RWPE2 (cell line): ENCODE measurements around the gene BMP8A.
A peak's percentile ranks its signal among the peaks of the same experiment; 100 is the strongest.
"Not testable (repeated sequence)": the region's sequence is repeated elsewhere in the genome, so short reads cannot be mapped to it uniquely, and the experiment has no call there.

Experiments used
- ATAC-seq: fragments of 200-7000 bp; cut with Tn5 transposase; 3 replicates; pipeline ENCODE4 v1.9.1; 2021; ENCODE audit warnings: low read depth
- DNase-seq: peaks from one replicate; pipeline ENCODE4 v3.0.0-alpha.2; 2020; ENCODE audit warnings: low spot score
- H3K27ac ChIP-seq: fragments of 450-650 bp; 2 replicates; pipeline ENCODE4 v1.5.1; 2017; ENCODE audit warnings: mild to moderate bottlenecking; ENCODE audit not compliant: poor library complexity, severe bottlenecking
- H3K27me3 ChIP-seq: fragments of 250-450 bp; sonication (Bioruptor Pico); 2 replicates; pipeline ENCODE4 v1.5.1; 2021; ENCODE audit warnings: mild to moderate bottlenecking, moderate library complexity; ENCODE audit not compliant: insufficient read depth, poor library complexity, severe bottlenecking
- H3K36me3 ChIP-seq: fragments of 250-450 bp; sonication (Bioruptor Pico); 2 replicates; pipeline ENCODE4 v1.5.1; 2020; ENCODE audit warnings: low read depth, mild to moderate bottlenecking, moderate library complexity
- H3K4me1 ChIP-seq: fragments of 250-450 bp; sonication (Bioruptor Pico); 2 replicates; pipeline ENCODE4 v1.5.1; 2021; ENCODE audit warnings: mild to moderate bottlenecking, moderate library complexity; ENCODE audit not compliant: insufficient read depth, poor library complexity, severe bottlenecking
- H3K4me3 ChIP-seq: fragments of 250-450 bp; sonication (Bioruptor Pico); 2 replicates; pipeline ENCODE4 v1.5.1; 2021; ENCODE audit warnings: mild to moderate bottlenecking, moderate library complexity; ENCODE audit not compliant: severe bottlenecking
- H3K9me3 ChIP-seq: fragments of 250-450 bp; sonication (Bioruptor Pico); 2 replicates; pipeline ENCODE4 v1.5.1; 2021; ENCODE audit warnings: mild to moderate bottlenecking, moderate library complexity; ENCODE audit not compliant: severe bottlenecking
- CTCF ChIP-seq: fragments of 450-650 bp; IDR thresholded peaks from one replicate; pipeline ENCODE4 v1.5.1; 2017; ENCODE audit warnings: mild to moderate bottlenecking, moderate library complexity; ENCODE audit not compliant: poor library complexity, severe bottlenecking

BMP8A gene

GRCh38 chr1:39516841-39517240 is 25.4 kb downstream of the BMP8A start:
- DNase-seq, H3K9me3 ChIP-seq, ATAC-seq, H3K36me3 ChIP-seq, H3K4me3 ChIP-seq, H3K4me1 ChIP-seq, H3K27me3 ChIP-seq, H3K27ac ChIP-seq: not testable (repeated sequence)

GRCh38 chr1:39517936-39518335 is 26.5 kb downstream of the BMP8A start:
- H3K27me3 ChIP-seq, H3K27ac ChIP-seq, DNase-seq, H3K9me3 ChIP-seq, H3K4me3 ChIP-seq, H3K36me3 ChIP-seq, ATAC-seq, H3K4me1 ChIP-seq: not testable (repeated sequence)

- DNase-seq, H3K4me3 ChIP-seq, H3K27ac ChIP-seq, H3K9me3 ChIP-seq, H3K36me3 ChIP-seq, H3K4me1 ChIP-seq, H3K27me3 ChIP-seq: not testable (repeated sequence)
- ATAC-seq, result peak; percentile 82
Observed at GRCh38 chr1:39519376-39519775, 27.9 kb downstream of the BMP8A start.

- not testable (repeated sequence) for H3K9me3 ChIP-seq, DNase-seq, H3K4me3 ChIP-seq, H3K27ac ChIP-seq, H3K27me3 ChIP-seq, H3K36me3 ChIP-seq, ATAC-seq, H3K4me1 ChIP-seq
Observed at GRCh38 chr1:39522221-39522620, 30.8 kb downstream of the BMP8A start.

GRCh38 chr1:39522661-39523567 is 31.5 kb downstream of the BMP8A start:
- H3K9me3 ChIP-seq, result no peaks in the 10 kb centered on the region
- no peak for DNase-seq
- no peak overlapping the region for H3K4me3 ChIP-seq
- H3K4me1 ChIP-seq, result no peaks in the 10 kb centered on the region
- no peaks in the 10 kb centered on the region for H3K27me3 ChIP-seq
- TF ChIP-seq CTCF, result no peak
- no peaks in the 10 kb centered on the region for H3K36me3 ChIP-seq
- no peak for ATAC-seq
- H3K27ac ChIP-seq, result no peak overlapping the region

- Histone ChIP-seq H3K36me3 (no peaks in the 10 kb centered on the region), H3K27me3 (no peaks in the 10 kb centered on the region), H3K4me3 (no peak overlapping the region), H3K4me1 (no peaks in the 10 kb centered on the region), H3K9me3 (no peaks in the 10 kb centered on the region), H3K27ac (no peak overlapping the region)
- no peak for DNase-seq
- no peak for ATAC-seq
- no peak for TF ChIP-seq CTCF
Observed at GRCh38 chr1:39524171-39524570, 32.7 kb downstream of the BMP8A start.
